ENCODE measurements around the gene C8G. TPM values are rescaled to one million over a fixed set of nuclear protein-coding genes. Genes with fewer than 3 reads are reported as not detected.

Gene C8G
- total and polyA plus RNA-seq, 2 of the 8 experiments (the other 6 are each of a cell fraction or from before 2014, with no cell fraction given), result 0.62 to 0.80 TPM

DNA sequence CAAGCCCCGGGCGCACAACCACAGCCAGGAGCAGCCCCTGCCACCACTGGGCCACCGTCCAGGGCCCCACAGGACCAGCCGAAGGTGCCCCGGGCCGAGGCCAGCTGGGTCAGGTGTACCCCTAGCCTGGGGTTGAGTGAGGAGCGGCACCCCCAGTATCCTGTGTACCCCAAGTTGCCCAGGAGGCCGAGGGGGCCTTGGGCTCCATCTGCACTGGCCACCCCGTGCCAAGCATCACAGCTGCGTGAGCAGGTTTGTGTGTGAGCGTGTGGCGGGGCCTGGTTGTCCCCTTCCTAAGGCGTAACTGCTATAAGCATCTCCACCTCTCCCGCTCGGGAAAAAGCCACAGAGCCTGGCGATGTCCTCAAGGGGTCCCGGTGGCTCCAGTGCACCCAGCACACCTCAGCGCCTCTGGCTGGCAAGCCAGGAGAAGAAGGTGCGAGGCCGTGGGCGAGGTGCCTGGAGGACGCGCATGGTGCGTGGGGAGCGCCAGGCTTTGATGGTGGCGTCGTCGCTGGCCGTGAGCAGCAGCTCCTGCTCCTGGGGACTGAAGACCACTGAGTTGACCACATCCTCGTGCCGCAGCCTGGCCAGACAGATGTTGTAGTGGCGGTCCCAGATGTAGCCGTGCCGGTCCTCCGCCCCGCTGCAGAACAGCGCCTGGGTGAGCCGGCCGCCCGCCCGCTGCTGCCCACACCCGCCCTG lies 4.4 kb upstream of the C8G start:
- no peaks in the 10 kb centered on the region for H3K27me3 ChIP-seq (replicated peaks in 1 of 4; ENCODE audit: control insufficient read depth in 3 of 4, extremely low read depth in 1 of 4, insufficient read depth in 3 of 4, low read length in 3 of 4)
- DNase-seq (ENCODE audit: low read depth in 1 of 2, low spot score in 2 of 2) (no peak), FAIRE-seq (no peak)
- peaks cover 0 to 11% (median 7%) of the 10 kb centered on the region in 4 experiments; a peak in 5 of 7 replicates for H3K4me1 ChIP-seq (replicated peaks in 1 of 4; ENCODE audit: control insufficient read depth in 3 of 4, insufficient read depth in 4 of 4, low read length in 3 of 4)
- no peak overlapping the region for H2AFZ ChIP-seq (ENCODE audit: low read length)
- no peak overlapping the region for H2BK5ac ChIP-seq (ENCODE audit: low read depth, low read length)
- peaks cover 5% of the 10 kb centered on the region; the same call in 1 of the 2 replicates for H3K23me2 ChIP-seq (ENCODE audit: low read depth, low read length)
- CTCF ChIA-PET (ENCODE audit: partially characterized antibody), result no interaction called here
- H2BK20ac ChIP-seq (ENCODE audit: low read length), result no peak overlapping the region
- H4K20me1 ChIP-seq (replicated peaks in 1 of 2; ENCODE audit: control insufficient read depth in 1 of 2, insufficient read depth in 2 of 2, low read length in 2 of 2), result peaks cover 7 to 32% of the 10 kb centered on the region in 2 experiments
- no peak overlapping the region for H4K5ac ChIP-seq (ENCODE audit: insufficient read length, low read depth, low read length)
- no peak overlapping the region for H3K56ac ChIP-seq (replicated peaks; ENCODE audit: insufficient read length, low read depth, low read length)
- H3K27ac ChIP-seq (ENCODE audit: low read depth, low read length), result no peak overlapping the region
- no peaks in the 10 kb centered on the region for H3K9me3 ChIP-seq (ENCODE audit: insufficient read depth in 2 of 2, low read depth in 1 of 2, low read length in 1 of 2)
- H2BK15ac ChIP-seq (ENCODE audit: low read length), result no peak overlapping the region
- no peak overlapping the region for H2BK12ac ChIP-seq (ENCODE audit: low read depth, low read length)
- H3K4me3 ChIP-seq (ENCODE audit: extremely low read depth in 1 of 4, insufficient read depth in 2 of 4, low read depth in 3 of 4, low read length in 4 of 4), result no peak overlapping the region
- no peak overlapping the region; the same call in 1 of the 2 replicates for H4K8ac ChIP-seq (ENCODE audit: extremely low read depth, insufficient read depth, low read length)
- H3K79me1 ChIP-seq (ENCODE audit: low read depth, low read length), result no peaks in the 10 kb centered on the region; the same call in 1 of the 2 replicates
- POLR2A ChIA-PET (ENCODE audit: partially characterized antibody), result no interaction called here
- H3K4ac ChIP-seq (replicated peaks; ENCODE audit: insufficient read length, low read depth, low read length), result no peak overlapping the region
- peaks cover 0 to 3% of the 10 kb centered on the region in 2 experiments; a peak in 1 of 4 replicates for H3K79me2 ChIP-seq (ENCODE audit: control insufficient read depth in 1 of 2, insufficient read depth in 2 of 2, low read length in 2 of 2)
- H4K91ac ChIP-seq (replicated peaks; ENCODE audit: insufficient read length, low read length), result no peak overlapping the region
- no peak overlapping the region for H3K23ac ChIP-seq (ENCODE audit: insufficient read length)
- no peak overlapping the region for H3K18ac ChIP-seq (ENCODE audit: extremely low read depth, low read length)
- WGBS, 2 experiments (ENCODE audit: extremely low coverage in 1 of 2, insufficient coverage in 1 of 2, insufficient read length in 1 of 2, insufficient replicate concordance in 2 of 2, low coverage in 1 of 2, low lambda C conversion rate in 2 of 2, missing lambda C conversion rate in 1 of 2), result 92% methylated on average over 41 of the region's 42 CpGs; no CpG with 5 or more reads in 1 of the 2 experiments
- no peak overlapping the region for H3K14ac ChIP-seq (ENCODE audit: insufficient read length)
- peaks cover 12 to 34% (median 16%) of the 10 kb centered on the region in 4 experiments; a peak in 7 of 8 replicates for H3K36me3 ChIP-seq (ENCODE audit: control insufficient read depth in 2 of 4, insufficient read depth in 4 of 4, low read length in 3 of 4)
- no peak overlapping the region for H2AK5ac ChIP-seq (ENCODE audit: low read depth, low read length)
- no peak overlapping the region for H2BK120ac ChIP-seq (replicated peaks; ENCODE audit: low read depth, low read length)
- H3K4me2 ChIP-seq (ENCODE audit: insufficient read depth in 1 of 2, low read depth in 2 of 2, low read length in 2 of 2), result no peak overlapping the region
- H3K9ac ChIP-seq (replicated peaks in 1 of 4; ENCODE audit: extremely low read depth in 1 of 4, low read depth in 3 of 4, low read length in 3 of 4), result no peak overlapping the region
- TF ChIP-seq TAF1 (IDR thresholded peaks at IDR 0.05; ENCODE audit: low read depth, low read length), result no peak
- TF ChIP-seq, protein P1, sequence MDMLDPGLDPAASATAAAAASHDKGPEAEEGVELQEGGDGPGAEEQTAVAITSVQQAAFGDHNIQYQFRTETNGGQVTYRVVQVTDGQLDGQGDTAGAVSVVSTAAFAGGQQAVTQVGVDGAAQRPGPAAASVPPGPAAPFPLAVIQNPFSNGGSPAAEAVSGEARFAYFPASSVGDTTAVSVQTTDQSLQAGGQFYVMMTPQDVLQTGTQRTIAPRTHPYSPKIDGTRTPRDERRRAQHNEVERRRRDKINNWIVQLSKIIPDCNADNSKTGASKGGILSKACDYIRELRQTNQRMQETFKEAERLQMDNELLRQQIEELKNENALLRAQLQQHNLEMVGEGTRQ (IDR thresholded peaks at IDR 0.05; ENCODE audit: low read length), result no peak
- TF ChIP-seq CHD2 (IDR thresholded peaks at IDR 0.05; ENCODE audit: low read length), result no peak
- TF ChIP-seq ASH2L (IDR thresholded peaks at IDR 0.05; ENCODE audit: low read length), result no peak
- no peak for TF ChIP-seq EZH2 (IDR thresholded peaks at IDR 0.05; ENCODE audit: low read depth, low read length, severe bottlenecking)
